Measurements from ENCODE around the gene SCNN1G. TPM values are rescaled to one million over a fixed set of nuclear protein-coding genes. Genes with fewer than 3 reads are reported as not detected.

Gene SCNN1G
- total and polyA plus RNA-seq, 2 of the 4 experiments (the other 2 are of a cell fraction): not detected

DNA sequence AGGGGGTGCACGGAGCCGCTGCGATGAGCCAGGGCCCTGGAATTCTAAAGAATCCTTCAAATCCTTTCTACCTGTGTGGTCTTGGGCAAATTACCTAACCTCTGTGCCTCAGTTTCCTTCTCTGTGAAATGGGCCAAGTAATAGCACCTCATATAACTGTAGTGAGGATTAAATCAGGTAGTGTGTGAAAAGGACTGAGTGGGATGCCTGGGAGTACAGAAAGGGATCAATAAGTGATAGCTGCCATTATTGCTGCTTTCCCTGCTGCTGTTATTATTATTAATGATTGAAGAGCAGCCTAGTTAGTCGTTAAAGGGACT, 958 bp downstream of the SCNN1G start:
- ChIA-PET CTCF (interaction anchor here (0.9 to 1.1 kb wide), 3 partner anchors 17 to 252 kb away, joined by 3 to 5 read pairs (median 3); no protein-coding TSS in a partner anchor), POLR2A (ENCODE audit: unreplicated experiment) (no interaction called here)
- H3K4me3 ChIP-seq (ENCODE audit: insufficient read depth, low read depth, low read length): no peak overlapping the region
- H2BK15ac ChIP-seq (ENCODE audit: low read depth, low read length): no peak overlapping the region
- DNase-seq: no peak
- no peak overlapping the region for H4K91ac ChIP-seq (ENCODE audit: insufficient read depth, low read depth, low read length)
- H2AK9ac ChIP-seq (replicated peaks; ENCODE audit: low read depth, low read length, poor library complexity): no peak overlapping the region
- H3K4me1 ChIP-seq (ENCODE audit: control insufficient read depth, insufficient read depth, low read length): no peaks in the 10 kb centered on the region
- H3K4ac ChIP-seq (ENCODE audit: low read depth, low read length): no peak overlapping the region
- H3K9me3 ChIP-seq (ENCODE audit: control insufficient read depth, insufficient read depth, low read length): no peaks in the 10 kb centered on the region
- no peaks in the 10 kb centered on the region for H3K36me3 ChIP-seq (ENCODE audit: control insufficient read depth, insufficient read depth, low read length)
- no peaks in the 10 kb centered on the region for H4K20me1 ChIP-seq (ENCODE audit: insufficient read depth, low read length)
- H3K56ac ChIP-seq (ENCODE audit: extremely low read depth, insufficient read depth, low read length): no peak overlapping the region
- no peak for ATAC-seq (ENCODE audit: low read depth)
- no peak overlapping the region for H2BK20ac ChIP-seq (ENCODE audit: low read depth, low read length)
- H2BK5ac ChIP-seq (ENCODE audit: low read depth, low read length, poor library complexity, severe bottlenecking): no peak overlapping the region
- H3K9me1 ChIP-seq (ENCODE audit: insufficient read depth, low read length): no peaks in the 10 kb centered on the region
- no peak overlapping the region for H3K4me2 ChIP-seq (ENCODE audit: low read depth, low read length)
- TF ChIP-seq, protein P1, sequence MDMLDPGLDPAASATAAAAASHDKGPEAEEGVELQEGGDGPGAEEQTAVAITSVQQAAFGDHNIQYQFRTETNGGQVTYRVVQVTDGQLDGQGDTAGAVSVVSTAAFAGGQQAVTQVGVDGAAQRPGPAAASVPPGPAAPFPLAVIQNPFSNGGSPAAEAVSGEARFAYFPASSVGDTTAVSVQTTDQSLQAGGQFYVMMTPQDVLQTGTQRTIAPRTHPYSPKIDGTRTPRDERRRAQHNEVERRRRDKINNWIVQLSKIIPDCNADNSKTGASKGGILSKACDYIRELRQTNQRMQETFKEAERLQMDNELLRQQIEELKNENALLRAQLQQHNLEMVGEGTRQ (IDR thresholded peaks at IDR 0.05; ENCODE audit: low read depth, low read length): no peak
- TF ChIP-seq POLR2A (IDR thresholded peaks at IDR 0.05; ENCODE audit: low read depth, low read length) (no peak), RAD21 (IDR thresholded peaks at IDR 0.05; ENCODE audit: low read length) (no peak), RFX5 (IDR thresholded peaks at IDR 0.05; ENCODE audit: low read depth, low read length) (no peak), MAFK (IDR thresholded peaks at IDR 0.05; ENCODE audit: low read depth, low read length) (no peak), SMC3 (IDR thresholded peaks at IDR 0.05; ENCODE audit: low read depth, low read length) (no peak), RCOR1 (IDR thresholded peaks at IDR 0.05; ENCODE audit: insufficient replicate concordance, low read length) (no peak), CHD1 (IDR thresholded peaks at IDR 0.05; ENCODE audit: low read depth, low read length) (no peak), MXI1 (IDR thresholded peaks at IDR 0.05; ENCODE audit: borderline replicate concordance, low read depth, low read length) (no peak), MAZ (IDR thresholded peaks at IDR 0.05; ENCODE audit: borderline replicate concordance, low read depth, low read length) (no peak), BHLHE40 (IDR thresholded peaks at IDR 0.05; ENCODE audit: low read depth, low read length) (no peak), FOS (IDR thresholded peaks at IDR 0.05; ENCODE audit: low read depth, low read length) (no peak), CEBPB (IDR thresholded peaks at IDR 0.05; ENCODE audit: low read depth, low read length) (no peak), NFE2L2 (IDR thresholded peaks at IDR 0.05; ENCODE audit: low read depth, low read length) (no peak)
- TF ChIP-seq, protein P2, sequence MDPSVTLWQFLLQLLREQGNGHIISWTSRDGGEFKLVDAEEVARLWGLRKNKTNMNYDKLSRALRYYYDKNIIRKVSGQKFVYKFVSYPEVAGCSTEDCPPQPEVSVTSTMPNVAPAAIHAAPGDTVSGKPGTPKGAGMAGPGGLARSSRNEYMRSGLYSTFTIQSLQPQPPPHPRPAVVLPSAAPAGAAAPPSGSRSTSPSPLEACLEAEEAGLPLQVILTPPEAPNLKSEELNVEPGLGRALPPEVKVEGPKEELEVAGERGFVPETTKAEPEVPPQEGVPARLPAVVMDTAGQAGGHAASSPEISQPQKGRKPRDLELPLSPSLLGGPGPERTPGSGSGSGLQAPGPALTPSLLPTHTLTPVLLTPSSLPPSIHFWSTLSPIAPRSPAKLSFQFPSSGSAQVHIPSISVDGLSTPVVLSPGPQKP (IDR thresholded peaks at IDR 0.05; ENCODE audit: borderline replicate concordance, low read depth, low read length): no peak
- TF ChIP-seq, protein P3, sequence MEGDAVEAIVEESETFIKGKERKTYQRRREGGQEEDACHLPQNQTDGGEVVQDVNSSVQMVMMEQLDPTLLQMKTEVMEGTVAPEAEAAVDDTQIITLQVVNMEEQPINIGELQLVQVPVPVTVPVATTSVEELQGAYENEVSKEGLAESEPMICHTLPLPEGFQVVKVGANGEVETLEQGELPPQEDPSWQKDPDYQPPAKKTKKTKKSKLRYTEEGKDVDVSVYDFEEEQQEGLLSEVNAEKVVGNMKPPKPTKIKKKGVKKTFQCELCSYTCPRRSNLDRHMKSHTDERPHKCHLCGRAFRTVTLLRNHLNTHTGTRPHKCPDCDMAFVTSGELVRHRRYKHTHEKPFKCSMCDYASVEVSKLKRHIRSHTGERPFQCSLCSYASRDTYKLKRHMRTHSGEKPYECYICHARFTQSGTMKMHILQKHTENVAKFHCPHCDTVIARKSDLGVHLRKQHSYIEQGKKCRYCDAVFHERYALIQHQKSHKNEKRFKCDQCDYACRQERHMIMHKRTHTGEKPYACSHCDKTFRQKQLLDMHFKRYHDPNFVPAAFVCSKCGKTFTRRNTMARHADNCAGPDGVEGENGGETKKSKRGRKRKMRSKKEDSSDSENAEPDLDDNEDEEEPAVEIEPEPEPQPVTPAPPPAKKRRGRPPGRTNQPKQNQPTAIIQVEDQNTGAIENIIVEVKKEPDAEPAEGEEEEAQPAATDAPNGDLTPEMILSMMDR (conservative IDR thresholded peaks at IDR 0.05; ENCODE audit: low read depth, low read length): no peak
- H4K5ac ChIP-seq (ENCODE audit: low read depth, low read length): no peak overlapping the region
- H3K18ac ChIP-seq (ENCODE audit: low read depth, low read length): no peak overlapping the region
- no CpG with 5 or more reads among the region's 4 CpGs for WGBS, 2 experiments (ENCODE audit: extremely low coverage in 2 of 2, insufficient read length in 1 of 2)
- in situ Hi-C loops (cut with MboI; ENCODE audit: low sequenced_read_pairs) (loop anchor here (10.0 kb wide), 1 partner anchor 251 kb away; no protein-coding TSS in a partner anchor), intact Hi-C loops (cut with micrococcal nuclease) (no loop called here), dilution Hi-C loops (cut with HindIII; ENCODE audit: low sequenced_read_pairs, unreplicated experiment) (no loop called here)
- H2AFZ ChIP-seq (replicated peaks; ENCODE audit: low read length, poor library complexity): no peak overlapping the region
- H3K79me1 ChIP-seq (ENCODE audit: low read depth in 1 of 2, low read length in 2 of 2): no peaks in the 10 kb centered on the region
- H3K23ac ChIP-seq (ENCODE audit: low read depth, low read length): no peak overlapping the region
- peaks cover 40% of the 10 kb centered on the region for H3K27me3 ChIP-seq (ENCODE audit: control insufficient read depth, insufficient read depth, low read length)
- H2AK5ac ChIP-seq (ENCODE audit: low read depth, low read length): no peak overlapping the region
- BruUV-seq (replicated peaks): no TSS peak
- H3K14ac ChIP-seq (replicated peaks; ENCODE audit: low read depth, low read length): no peak overlapping the region
- H4K8ac ChIP-seq (ENCODE audit: low read depth in 2 of 2, low read length in 2 of 2): no peak overlapping the region
- no peak overlapping the region for H3K27ac ChIP-seq (ENCODE audit: insufficient read depth, low read length)
- H3K9ac ChIP-seq (ENCODE audit: low read depth, low read length): no peak overlapping the region
- no peak overlapping the region for H2BK120ac ChIP-seq (ENCODE audit: low read depth, low read length)

Data from IMR-90 (cell line).